SK-N-SH (cell line): ENCODE results near the gene LYRM4.

Experiments used
- RAD21 ChIP-seq: IDR thresholded peaks from 2 replicates; pipeline ENCODE4 v1.6.1; 2012; ENCODE audit warnings: mild to moderate bottlenecking, low read length
- SMC3 ChIP-seq: IDR thresholded peaks from 2 replicates; pipeline ENCODE4 v1.6.1; 2012; ENCODE audit warnings: low read depth, low read length, improper control_type of control experiment
- TF ChIP-seq, protein P1 (sequence below): fragments of 200-600 bp; sonication (generic); IDR thresholded peaks from 2 replicates; pipeline ENCODE4 v1.6.1; 2017; ENCODE audit warnings: antibody characterized with exemption, mild to moderate bottlenecking, moderate library complexity
- TF ChIP-seq, protein P2 (sequence below): IDR thresholded peaks from 2 replicates; pipeline ENCODE4 v1.6.1; 2012; ENCODE audit warnings: mild to moderate bottlenecking, low read depth, low read length, moderate library complexity

GRCh38 chr6:5190507-5190906, 70.2 kb downstream of the LYRM4 start:
- TF ChIP-seq, protein P1, sequence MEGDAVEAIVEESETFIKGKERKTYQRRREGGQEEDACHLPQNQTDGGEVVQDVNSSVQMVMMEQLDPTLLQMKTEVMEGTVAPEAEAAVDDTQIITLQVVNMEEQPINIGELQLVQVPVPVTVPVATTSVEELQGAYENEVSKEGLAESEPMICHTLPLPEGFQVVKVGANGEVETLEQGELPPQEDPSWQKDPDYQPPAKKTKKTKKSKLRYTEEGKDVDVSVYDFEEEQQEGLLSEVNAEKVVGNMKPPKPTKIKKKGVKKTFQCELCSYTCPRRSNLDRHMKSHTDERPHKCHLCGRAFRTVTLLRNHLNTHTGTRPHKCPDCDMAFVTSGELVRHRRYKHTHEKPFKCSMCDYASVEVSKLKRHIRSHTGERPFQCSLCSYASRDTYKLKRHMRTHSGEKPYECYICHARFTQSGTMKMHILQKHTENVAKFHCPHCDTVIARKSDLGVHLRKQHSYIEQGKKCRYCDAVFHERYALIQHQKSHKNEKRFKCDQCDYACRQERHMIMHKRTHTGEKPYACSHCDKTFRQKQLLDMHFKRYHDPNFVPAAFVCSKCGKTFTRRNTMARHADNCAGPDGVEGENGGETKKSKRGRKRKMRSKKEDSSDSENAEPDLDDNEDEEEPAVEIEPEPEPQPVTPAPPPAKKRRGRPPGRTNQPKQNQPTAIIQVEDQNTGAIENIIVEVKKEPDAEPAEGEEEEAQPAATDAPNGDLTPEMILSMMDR, result no peak
- TF ChIP-seq, protein P2, sequence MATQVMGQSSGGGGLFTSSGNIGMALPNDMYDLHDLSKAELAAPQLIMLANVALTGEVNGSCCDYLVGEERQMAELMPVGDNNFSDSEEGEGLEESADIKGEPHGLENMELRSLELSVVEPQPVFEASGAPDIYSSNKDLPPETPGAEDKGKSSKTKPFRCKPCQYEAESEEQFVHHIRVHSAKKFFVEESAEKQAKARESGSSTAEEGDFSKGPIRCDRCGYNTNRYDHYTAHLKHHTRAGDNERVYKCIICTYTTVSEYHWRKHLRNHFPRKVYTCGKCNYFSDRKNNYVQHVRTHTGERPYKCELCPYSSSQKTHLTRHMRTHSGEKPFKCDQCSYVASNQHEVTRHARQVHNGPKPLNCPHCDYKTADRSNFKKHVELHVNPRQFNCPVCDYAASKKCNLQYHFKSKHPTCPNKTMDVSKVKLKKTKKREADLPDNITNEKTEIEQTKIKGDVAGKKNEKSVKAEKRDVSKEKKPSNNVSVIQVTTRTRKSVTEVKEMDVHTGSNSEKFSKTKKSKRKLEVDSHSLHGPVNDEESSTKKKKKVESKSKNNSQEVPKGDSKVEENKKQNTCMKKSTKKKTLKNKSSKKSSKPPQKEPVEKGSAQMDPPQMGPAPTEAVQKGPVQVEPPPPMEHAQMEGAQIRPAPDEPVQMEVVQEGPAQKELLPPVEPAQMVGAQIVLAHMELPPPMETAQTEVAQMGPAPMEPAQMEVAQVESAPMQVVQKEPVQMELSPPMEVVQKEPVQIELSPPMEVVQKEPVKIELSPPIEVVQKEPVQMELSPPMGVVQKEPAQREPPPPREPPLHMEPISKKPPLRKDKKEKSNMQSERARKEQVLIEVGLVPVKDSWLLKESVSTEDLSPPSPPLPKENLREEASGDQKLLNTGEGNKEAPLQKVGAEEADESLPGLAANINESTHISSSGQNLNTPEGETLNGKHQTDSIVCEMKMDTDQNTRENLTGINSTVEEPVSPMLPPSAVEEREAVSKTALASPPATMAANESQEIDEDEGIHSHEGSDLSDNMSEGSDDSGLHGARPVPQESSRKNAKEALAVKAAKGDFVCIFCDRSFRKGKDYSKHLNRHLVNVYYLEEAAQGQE, result no peak
- no peak for TF ChIP-seq SMC3
- TF ChIP-seq RAD21, result no peak
